Endodermal cell (in vitro differentiated cells): ENCODE measurements around the gene CETP. TPM values are rescaled to one million over a fixed set of nuclear protein-coding genes. Genes with fewer than 3 reads are reported as not detected.

Experiments
- DNase-seq: peaks from one replicate; pipeline ENCODE4 v3.0.0-alpha.2; 2017
- H3K27ac ChIP-seq: 2 replicates; pipeline ENCODE4 v1.5.1; 2013; ENCODE audit warnings: mild to moderate bottlenecking, low read depth, low read length, moderate library complexity
- H3K27me3 ChIP-seq: 2 replicates; pipeline ENCODE4 v1.6.1; 2013; ENCODE audit warnings: mild to moderate bottlenecking, low read length, moderate library complexity; ENCODE audit not compliant: insufficient read depth, control insufficient read depth, poor library complexity, severe bottlenecking
- H3K36me3 ChIP-seq: 2 replicates; pipeline ENCODE4 v1.7.0; 2013; ENCODE audit warnings: mild to moderate bottlenecking, low read length, moderate library complexity; ENCODE audit not compliant: control insufficient read depth, insufficient read depth
- H3K4me1 ChIP-seq: one replicate; pipeline ENCODE4 v1.7.0; 2013; ENCODE audit warnings: low read length; ENCODE audit not compliant: control insufficient read depth, insufficient read depth
- H3K4me3 ChIP-seq: 2 replicates; pipeline ENCODE4 v1.5.1; 2013; ENCODE audit warnings: mild to moderate bottlenecking, low read length, moderate library complexity
- H3K9ac ChIP-seq: 2 replicates; pipeline ENCODE4 v1.6.1; 2013; ENCODE audit warnings: mild to moderate bottlenecking, low read length, moderate library complexity; ENCODE audit not compliant: poor library complexity, severe bottlenecking; ENCODE audit errors: extremely low read depth
- H3K9me3 ChIP-seq: 2 replicates; pipeline ENCODE4 v1.6.1; 2013; ENCODE audit warnings: mild to moderate bottlenecking, low read length, moderate library complexity; ENCODE audit not compliant: control insufficient read depth
- H3K27ac Mint-ChIP-seq: 2 replicates; pipeline ENCODE4 v1.8.0; 2020; ENCODE audit warnings: mixed read lengths
- H3K27me3 Mint-ChIP-seq: 2 replicates; pipeline ENCODE4 v1.8.0; 2021; ENCODE audit warnings: mild to moderate bottlenecking, mixed read lengths; ENCODE audit not compliant: insufficient read depth
- H3K36me3 Mint-ChIP-seq: 2 replicates; pipeline ENCODE4 v1.8.0; 2020; ENCODE audit warnings: low read depth, mixed read lengths
- H3K4me1 Mint-ChIP-seq: 2 replicates; pipeline ENCODE4 v1.8.0; 2020; ENCODE audit warnings: mixed read lengths
- H3K4me3 Mint-ChIP-seq: 2 replicates; pipeline ENCODE4 v1.8.0; 2020; ENCODE audit warnings: mild to moderate bottlenecking, moderate library complexity, mixed read lengths
- H3K9me3 Mint-ChIP-seq: 2 replicates; pipeline ENCODE4 v1.8.0; 2020; ENCODE audit warnings: mild to moderate bottlenecking, mixed read lengths
- WGBS, 2 experiments: methylation state at CpG; one replicate each; pipeline versions ENCODE4 v1.1.5 to v1.1.7; 2013; ENCODE audit warnings: missing lambda C conversion rate in 2 of 2, mixed read lengths in 1 of 2; ENCODE audit not compliant: insufficient coverage in 1 of 2, insufficient read length in 1 of 2; 5-methylcytosine and 5-hydroxymethylcytosine counted together
- total RNA-seq, 2 donors: library from RNA; stranded (reverse); fragmentation: NEBNext Ultra II Directional in 1 of 2; extraction: Animal tissue kit (Norgen Biotek cat#: 25700) in 1 of 2; gene quantifications; 2 replicates in 1 of 2; 3 replicates in 1 of 2; pipeline ENCODE4 v1.2.1, GENCODE V29; 2021
- TF ChIP-seq, protein P1 (sequence below): fragments of 200-600 bp; sonication (generic); conservative IDR thresholded peaks from 2 replicates; pipeline ENCODE4 v1.5.0; 2021; ENCODE audit warnings: antibody characterized with exemption, mild to moderate bottlenecking

Gene CETP
- total RNA-seq, 2 donors from 2014 or later, result not detected

DNA sequence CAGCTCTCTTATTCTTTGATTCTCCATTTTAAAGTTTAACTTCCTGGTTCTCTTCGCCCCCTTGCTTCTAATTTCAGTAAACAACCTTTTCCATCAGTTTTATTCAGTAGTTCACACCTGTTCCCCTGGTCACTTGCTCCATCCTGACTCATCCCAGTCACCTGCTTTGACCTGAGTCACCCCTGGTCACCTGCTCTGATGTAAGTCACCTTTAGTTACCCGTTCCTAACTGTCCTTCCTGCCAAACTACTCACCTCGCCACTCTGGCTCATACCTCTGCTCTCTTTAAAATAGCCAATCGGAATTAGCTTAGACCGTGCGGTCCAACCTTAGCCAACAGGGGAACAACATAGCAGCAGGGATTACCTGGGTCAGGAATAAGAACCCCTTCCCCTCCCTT is 22.9 kb downstream of the CETP start:
- no peak overlapping the region for H3K27ac ChIP-seq
- H3K27me3 Mint-ChIP-seq, result peaks cover 34% of the 10 kb centered on the region
- no peak overlapping the region for H3K4me3 Mint-ChIP-seq

DNA sequence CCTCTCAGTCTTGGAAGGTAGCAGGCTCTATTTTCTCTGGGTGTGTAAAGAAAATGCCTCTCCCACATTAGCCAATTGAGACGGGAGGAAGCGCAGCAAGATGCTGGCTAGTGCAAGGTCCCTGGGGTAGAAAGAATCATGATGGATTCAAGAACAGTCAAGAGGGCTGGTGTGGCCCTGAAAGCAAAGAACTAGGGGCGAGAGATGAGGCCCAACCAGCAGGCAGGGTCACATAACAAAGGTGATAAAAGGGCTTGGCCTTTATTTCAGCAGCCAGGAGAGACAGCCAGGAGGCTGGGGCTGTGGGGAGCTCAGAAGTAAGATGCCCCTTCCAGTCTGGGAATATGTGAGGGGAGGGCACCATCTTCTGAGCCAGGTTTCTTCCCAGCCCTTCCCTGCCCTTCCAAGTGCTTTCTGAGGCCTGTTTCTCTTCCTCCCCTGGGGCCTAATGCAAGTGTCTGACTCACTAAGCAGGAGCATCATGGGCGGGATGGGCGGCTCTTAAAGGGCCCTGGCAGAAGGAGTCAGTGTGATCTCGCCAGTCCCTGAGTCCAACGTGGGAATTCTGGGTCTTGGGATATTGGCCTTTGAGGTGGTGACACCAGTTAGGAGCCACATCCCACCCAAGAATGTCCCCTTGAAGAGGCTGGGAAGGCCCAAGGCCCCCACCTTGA is 23.7 kb downstream of the CETP start:
- H3K27ac Mint-ChIP-seq, result no peak overlapping the region
- H3K36me3 ChIP-seq, result no peaks in the 10 kb centered on the region
- H3K27ac ChIP-seq, result no peak overlapping the region
- H3K4me1 ChIP-seq, result no peaks in the 10 kb centered on the region
- no peaks in the 10 kb centered on the region for H3K9me3 ChIP-seq
- H3K36me3 Mint-ChIP-seq, result no peaks in the 10 kb centered on the region
- H3K4me1 Mint-ChIP-seq, result peaks cover 6% of the 10 kb centered on the region
- no peak overlapping the region for H3K4me3 Mint-ChIP-seq
- peak; percentile 58 for DNase-seq
- H3K4me3 ChIP-seq, result no peak overlapping the region
- H3K9me3 Mint-ChIP-seq, result no peaks in the 10 kb centered on the region
- TF ChIP-seq, protein P1, sequence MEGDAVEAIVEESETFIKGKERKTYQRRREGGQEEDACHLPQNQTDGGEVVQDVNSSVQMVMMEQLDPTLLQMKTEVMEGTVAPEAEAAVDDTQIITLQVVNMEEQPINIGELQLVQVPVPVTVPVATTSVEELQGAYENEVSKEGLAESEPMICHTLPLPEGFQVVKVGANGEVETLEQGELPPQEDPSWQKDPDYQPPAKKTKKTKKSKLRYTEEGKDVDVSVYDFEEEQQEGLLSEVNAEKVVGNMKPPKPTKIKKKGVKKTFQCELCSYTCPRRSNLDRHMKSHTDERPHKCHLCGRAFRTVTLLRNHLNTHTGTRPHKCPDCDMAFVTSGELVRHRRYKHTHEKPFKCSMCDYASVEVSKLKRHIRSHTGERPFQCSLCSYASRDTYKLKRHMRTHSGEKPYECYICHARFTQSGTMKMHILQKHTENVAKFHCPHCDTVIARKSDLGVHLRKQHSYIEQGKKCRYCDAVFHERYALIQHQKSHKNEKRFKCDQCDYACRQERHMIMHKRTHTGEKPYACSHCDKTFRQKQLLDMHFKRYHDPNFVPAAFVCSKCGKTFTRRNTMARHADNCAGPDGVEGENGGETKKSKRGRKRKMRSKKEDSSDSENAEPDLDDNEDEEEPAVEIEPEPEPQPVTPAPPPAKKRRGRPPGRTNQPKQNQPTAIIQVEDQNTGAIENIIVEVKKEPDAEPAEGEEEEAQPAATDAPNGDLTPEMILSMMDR, result no peak
- peaks cover 32% of the 10 kb centered on the region for H3K27me3 ChIP-seq
- no peak overlapping the region for H3K9ac ChIP-seq
- peaks cover 42% of the 10 kb centered on the region for H3K27me3 Mint-ChIP-seq
- WGBS, 2 experiments, result 58 to 83% methylated on average over 2 to 7 of the region's 7 CpGs

More for the DNA sequence above, 22.9 kb downstream of the CETP start:
- Mint-ChIP-seq H3K27ac (no peak overlapping the region), H3K36me3 (no peaks in the 10 kb centered on the region), H3K4me1 (peaks cover 6% of the 10 kb centered on the region), H3K9me3 (no peaks in the 10 kb centered on the region)
- no peaks in the 10 kb centered on the region for H3K9me3 ChIP-seq
- 88 to 92% methylated on average over 4 to 6 of the region's 6 CpGs for WGBS, 2 experiments
- H3K27me3 ChIP-seq, result peaks cover 24% of the 10 kb centered on the region
- TF ChIP-seq, protein P1, result no peak
- H3K9ac ChIP-seq, result no peak overlapping the region
- H3K4me1 ChIP-seq, result no peaks in the 10 kb centered on the region
- no peaks in the 10 kb centered on the region for H3K36me3 ChIP-seq
- H3K4me3 ChIP-seq, result no peak overlapping the region
- DNase-seq, result no peak

DNA sequence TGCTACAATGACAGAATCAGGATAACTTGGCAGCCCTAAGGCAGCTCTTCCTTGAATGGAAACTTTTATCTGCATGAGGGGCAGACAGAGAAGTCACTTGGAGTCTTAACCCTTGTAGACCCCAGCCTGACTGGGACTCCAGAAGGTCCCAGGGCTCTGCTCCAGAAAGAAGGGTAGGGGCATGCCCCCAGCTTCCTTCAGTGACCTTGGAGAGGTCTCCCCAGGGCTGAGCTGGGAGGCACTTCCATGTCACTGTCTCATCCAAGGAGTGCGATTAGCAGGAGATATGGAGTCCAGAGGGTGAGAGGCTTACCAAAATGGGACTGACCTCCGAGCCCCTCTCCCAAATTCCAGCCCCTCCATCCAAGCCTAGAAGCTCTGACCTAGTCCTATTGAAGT is 24.2 kb downstream of the CETP start:
- Histone ChIP-seq H3K4me1 (no peaks in the 10 kb centered on the region), H3K27me3 (peaks cover 37% of the 10 kb centered on the region), H3K27ac (no peak overlapping the region), H3K9me3 (no peaks in the 10 kb centered on the region), H3K36me3 (no peaks in the 10 kb centered on the region), H3K9ac (no peak overlapping the region), H3K4me3 (no peak overlapping the region)
- no peaks in the 10 kb centered on the region for H3K36me3 Mint-ChIP-seq
- DNase-seq, result no peak
- TF ChIP-seq, protein P1, result no peak
- H3K27me3 Mint-ChIP-seq, result peaks cover 48% of the 10 kb centered on the region
- no peak overlapping the region for H3K4me3 Mint-ChIP-seq
- H3K27ac Mint-ChIP-seq, result no peak overlapping the region
- peaks cover 6% of the 10 kb centered on the region for H3K4me1 Mint-ChIP-seq
- WGBS, 2 experiments, result 91 to 100% methylated on average over 1 to 2 of the region's 2 CpGs
- no peaks in the 10 kb centered on the region for H3K9me3 Mint-ChIP-seq
